Sciatic nerve (tissue), 2 donors: ENCODE measurements around the gene ELL2. TPM values are rescaled to one million over a fixed set of nuclear protein-coding genes. Genes with fewer than 3 reads are reported as not detected.
"Not testable (repeated sequence)": the region's sequence is repeated elsewhere in the genome, so short reads cannot be mapped to it uniquely, and the experiment has no call there.

ENCODE experiments used
- ATAC-seq: fragments of 200-7000 bp; cut with Tn5 transposase; one replicate; pipeline ENCODE4 v1.9.1; 2020; ENCODE audit warnings: mild to moderate bottlenecking, moderate library complexity
- DNase-seq: peaks from one replicate; pipeline ENCODE4 v3.0.0-alpha.2; 2020; ENCODE audit warnings: low spot score
- intact Hi-C: fragments of 100-400 bp; cut with DNase I; formaldehyde crosslinking; loops from one replicate; pipeline ENCODE4 v1.14.2; 2022
- total RNA-seq: library from RNA; stranded (reverse); fragmentation: NEBNext Ultra II Directional; extraction: Animal tissue kit (Norgen Biotek cat#: 25700); gene quantifications from one replicate; pipeline ENCODE4 v1.2.1, GENCODE V29; 2021
- donor health status: DM: no; HTN: no; CAD: no.
- donor health status: DM: no; HTN: no; CAD: no.

The ELL2 gene
- total RNA-seq, 1 donor from 2014 or later = 50.4 TPM

DNA sequence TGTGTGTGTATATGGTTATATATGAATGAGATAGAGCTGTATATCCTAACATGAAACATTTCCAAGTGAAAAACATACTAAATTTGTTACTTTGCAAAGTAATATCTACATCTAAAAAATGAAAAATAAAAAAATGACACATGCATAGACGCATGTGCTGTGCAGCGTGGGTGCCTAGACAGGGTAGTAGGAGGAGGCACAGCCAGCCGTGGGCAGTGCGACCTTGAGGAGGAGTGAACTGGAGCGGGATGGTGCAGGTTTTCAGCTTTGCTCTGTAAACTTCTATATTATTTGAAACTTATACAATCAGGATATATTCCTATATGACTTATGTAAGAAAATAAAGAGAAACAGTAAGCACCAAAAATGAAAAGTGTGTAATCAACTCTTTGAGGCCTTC is 124.2 kb downstream of the ELL2 start:
- intact Hi-C loops = no loop called here
- DNase-seq (no peak), ATAC-seq (no peak)

DNA sequence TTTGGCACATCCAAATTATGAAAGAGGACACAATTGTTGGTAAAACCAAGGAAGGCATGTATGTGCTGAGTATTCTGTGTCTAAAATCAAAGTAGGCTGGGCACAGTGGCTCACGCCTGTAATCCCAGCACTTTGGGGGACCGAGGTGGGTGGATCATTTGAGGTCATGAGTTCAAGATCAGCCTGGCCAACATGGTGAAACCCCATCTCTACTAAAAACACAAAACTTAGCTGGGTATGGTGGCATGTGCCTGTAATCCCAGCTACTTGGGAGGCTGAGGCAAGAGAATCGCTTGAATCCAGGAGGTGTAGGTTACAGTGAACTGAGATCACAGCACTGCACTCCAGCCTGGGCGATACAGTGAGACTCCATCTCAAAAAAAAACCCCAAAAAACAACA is 124.7 kb downstream of the ELL2 start:
- intact Hi-C loops, ATAC-seq: not testable (repeated sequence)

DNA sequence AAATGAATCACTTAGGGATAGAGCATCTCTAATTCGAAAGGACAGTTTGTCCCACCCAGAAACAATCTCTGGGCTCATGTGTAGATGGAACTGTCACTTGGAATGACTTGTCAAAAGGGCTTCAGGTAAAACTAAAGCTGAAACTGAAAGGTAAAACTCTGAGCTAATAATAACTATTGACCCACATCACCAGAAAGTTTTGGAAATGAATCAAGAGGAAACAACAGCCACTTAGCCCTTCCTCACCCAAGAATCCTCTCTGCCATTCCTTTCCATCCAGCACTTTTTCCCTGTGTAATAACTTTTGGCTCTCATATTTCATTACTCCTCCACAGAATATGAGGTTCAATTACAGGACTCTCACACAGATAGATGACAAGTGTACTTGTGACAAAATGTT is 125.1 kb downstream of the ELL2 start:
- no peak for ATAC-seq
- DNase-seq = no peak
- intact Hi-C loops = no loop called here

More for the DNA sequence above, 124.7 kb downstream of the ELL2 start:
- DNase-seq = not testable (repeated sequence)

DNA sequence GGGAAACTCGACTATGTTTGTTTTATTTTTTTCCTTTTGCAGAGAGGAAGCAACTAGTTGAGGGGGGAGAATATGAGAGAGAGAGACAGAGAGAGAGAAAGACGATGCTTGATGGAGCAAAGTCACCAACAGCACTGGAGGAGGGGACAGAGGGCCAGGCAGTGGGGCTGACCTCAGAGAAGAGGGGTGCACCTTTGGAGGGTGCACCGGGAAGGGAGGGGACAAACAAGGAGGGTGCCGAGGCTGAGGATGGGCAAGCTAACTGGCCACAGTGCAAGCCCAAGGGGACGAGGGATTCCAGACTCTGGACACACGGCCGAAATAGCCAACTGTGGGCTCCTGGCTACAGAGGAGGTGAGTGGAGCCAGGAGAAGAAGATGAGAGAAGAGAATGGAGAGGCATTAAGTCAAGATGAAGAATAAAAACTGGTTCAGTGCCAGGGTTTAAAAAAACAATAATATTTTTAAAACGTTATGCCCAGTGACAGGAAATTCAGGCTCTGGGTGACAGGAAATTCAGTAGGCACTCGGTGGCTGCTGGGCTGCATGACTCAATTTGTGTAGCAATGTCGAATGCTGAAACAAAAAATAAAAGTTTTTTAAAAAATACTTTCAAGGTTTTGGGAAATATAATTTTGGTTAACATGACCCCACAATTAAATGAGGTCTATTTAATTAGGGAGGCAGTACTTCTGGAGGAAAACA is 125.8 kb downstream of the ELL2 start:
- ATAC-seq = peak; percentile 28
- intact Hi-C loops = no loop called here

More for the DNA sequence above, 125.8 kb downstream of the ELL2 start:
- DNase-seq = no peak

Other genes with a start within 250 kb of the ELL2 start
- 192 TPM for gene RHOBTB3, start 230.5 kb downstream of the ELL2 start, total RNA-seq
- gene GLRX, start 139.1 kb downstream of the ELL2 start, total RNA-seq = 22.2 TPM